CD8-positive, alpha-beta memory T cell (primary cell): ENCODE measurements around the gene ZSCAN10. TPM values are rescaled to one million over a fixed set of nuclear protein-coding genes. Genes with fewer than 3 reads are reported as not detected.
"Not testable (repeated sequence)": the region's sequence is repeated elsewhere in the genome, so short reads cannot be mapped to it uniquely, and the experiment has no call there.

Experiments
- CTCF ChIA-PET: fragments of 350-600 bp; sonication (Branson Sonifier 250); formaldehyde crosslinking; loops from one replicate; lab custom pipeline; 2021; ENCODE audit warnings: antibody characterized with exemption; lab: Charles Lee
- POLR2A ChIA-PET: fragments of 350-600 bp; sonication (Branson Sonifier 250); formaldehyde crosslinking; loops from one replicate; lab custom pipeline; 2021; ENCODE audit warnings: antibody characterized with exemption; lab: Charles Lee
- DNase-seq, 5 donors: peaks; one replicate each; pipeline versions ENCODE4 v3.0.0 to v3.0.0-alpha.2; 2020 to 2022; ENCODE audit warnings: mixed read lengths in 1 of 5
- H3K27ac ChIP-seq: one replicate; pipeline ENCODE4 v1.7.0; 2013; ENCODE audit warnings: low read depth, mild to moderate bottlenecking, low read length, moderate library complexity
- H3K27me3 ChIP-seq: 2 replicates; pipeline ENCODE4 v1.7.0; 2013; ENCODE audit warnings: low read length, mild to moderate bottlenecking; ENCODE audit not compliant: insufficient read depth, poor library complexity, severe bottlenecking
- H3K36me3 ChIP-seq: 2 replicates; pipeline ENCODE4 v1.7.0; 2013; ENCODE audit warnings: mild to moderate bottlenecking, low read length, moderate library complexity; ENCODE audit not compliant: insufficient read depth
- H3K4me1 ChIP-seq: 2 replicates; pipeline ENCODE4 v1.7.0; 2013; ENCODE audit warnings: mild to moderate bottlenecking, low read length, moderate library complexity; ENCODE audit not compliant: insufficient read depth
- H3K4me3 ChIP-seq: 2 replicates; pipeline ENCODE4 v1.7.0; 2013; ENCODE audit warnings: mild to moderate bottlenecking, low read length
- H3K9me3 ChIP-seq: 2 replicates; pipeline ENCODE4 v1.7.0; 2013; ENCODE audit warnings: mild to moderate bottlenecking, low read length
- H3K27ac Mint-ChIP-seq, 8 donors: one replicate each; pipeline ENCODE4 v1.8.0; 2020 to 2021; ENCODE audit warnings: mixed read lengths in 8 of 8, mild to moderate bottlenecking in 6 of 8, inconsistent platforms in 3 of 8, moderate library complexity in 3 of 8
- H3K27me3 Mint-ChIP-seq, 2 donors: one replicate each; pipeline ENCODE4 v1.8.0; 2020 to 2021; ENCODE audit warnings: mixed read lengths in 2 of 2, mild to moderate bottlenecking in 1 of 2, moderate library complexity in 1 of 2
- H3K36me3 Mint-ChIP-seq, 3 donors: one replicate each; pipeline ENCODE4 v1.8.0; 2020 to 2021; ENCODE audit warnings: mixed read lengths in 3 of 3, inconsistent platforms in 1 of 3, mild to moderate bottlenecking in 1 of 3
- H3K4me1 Mint-ChIP-seq, 3 donors: one replicate each; pipeline ENCODE4 v1.8.0; 2020 to 2021; ENCODE audit warnings: mixed read lengths in 3 of 3, inconsistent platforms in 1 of 3, mild to moderate bottlenecking in 1 of 3
- H3K4me3 Mint-ChIP-seq, 7 donors: one replicate each; pipeline ENCODE4 v1.8.0; 2020 to 2021; ENCODE audit warnings: mixed read lengths in 7 of 7, mild to moderate bottlenecking in 6 of 7, moderate library complexity in 4 of 7, inconsistent platforms in 2 of 7
- H3K9me3 Mint-ChIP-seq, 5 donors: one replicate each; pipeline ENCODE4 v1.8.0; 2020 to 2022; ENCODE audit warnings: mixed read lengths in 5 of 5, mild to moderate bottlenecking in 3 of 5, moderate library complexity in 2 of 5, inconsistent platforms in 1 of 5
- polyA plus RNA-seq: library from polyadenylated mRNA; unstranded; fragments of 300-500 nt; fragmentation: Illumina TruSeq; gene quantifications from one replicate; pipeline ENCODE4 v1.2.3, GENCODE V29; 2021
- total RNA-seq, 2 experiments: library from RNA; stranded (reverse); gene quantifications; one replicate each; pipeline ENCODE4 v1.2.3, GENCODE V29; 2021

ZSCAN10 gene
- total and polyA plus RNA-seq, 3 experiments from 2014 or later, result 0.15 TPM; not detected in 2

GRCh38 chr16:3057181-3058138 is 41.6 kb downstream of the ZSCAN10 start:
- peaks cover 0 to 30% (median 6%) of the 10 kb centered on the region in 3 donors for H3K36me3 Mint-ChIP-seq
- no peak overlapping the region for H3K27ac ChIP-seq
- peaks cover 47% of the 10 kb centered on the region for H3K4me1 ChIP-seq
- H3K27me3 ChIP-seq, result no peaks in the 10 kb centered on the region
- H3K36me3 ChIP-seq, result no peaks in the 10 kb centered on the region
- H3K4me3 Mint-ChIP-seq, result peak overlapping the region; percentile 37 to 96 (median 63)
- no peaks in the 10 kb centered on the region for H3K9me3 ChIP-seq
- H3K4me3 ChIP-seq, result peak overlapping the region; percentile 71
- DNase-seq, result no peak
- no peaks in the 10 kb centered on the region for H3K9me3 Mint-ChIP-seq
- H3K27me3 Mint-ChIP-seq, result no peaks in the 10 kb centered on the region
- peak overlapping the region; percentile 51 to 99 (median 86) for H3K27ac Mint-ChIP-seq
- peaks cover 42 to 69% (median 52%) of the 10 kb centered on the region in 3 donors for H3K4me1 Mint-ChIP-seq
- POLR2A ChIA-PET, result interaction anchor here (0.6 to 2.8 kb wide), 5 partner anchors 9 to 72 kb away, joined by 3 to 28 read pairs (median 5); no protein-coding TSS in a partner anchor
- CTCF ChIA-PET, result interaction anchor here (1.1 to 6.4 kb wide), 22 partner anchors 10 to 108 kb away, joined by 3 to 190 read pairs (median 7); partner anchors contain the start of genes BICDL2, HCFC1R1, MMP25 and THOC6

- Histone ChIP-seq H3K36me3 (no peaks in the 10 kb centered on the region), H3K9me3 (no peaks in the 10 kb centered on the region), H3K27ac (no peak overlapping the region), H3K4me1 (peaks cover 42% of the 10 kb centered on the region), H3K4me3 (no peak overlapping the region), H3K27me3 (no peaks in the 10 kb centered on the region)
- Mint-ChIP-seq H3K27me3 (no peaks in the 10 kb centered on the region), H3K9me3 (no peaks in the 10 kb centered on the region), H3K4me1 (peaks cover 43 to 67% (median 51%) of the 10 kb centered on the region in 3 donors), H3K4me3 (peak overlapping the region; percentile 59 to 96 (median 68)), H3K36me3 (peaks cover 0 to 33% (median 6%) of the 10 kb centered on the region in 3 donors), H3K27ac (peak overlapping the region in 7 of 8 donors; percentile 43 to 99 (median 76))
- DNase-seq, result no peak
- ChIA-PET CTCF (interaction anchor here (0.8 to 6.4 kb wide), 9 partner anchors 8 to 103 kb away, joined by 3 to 190 read pairs (median 3); partner anchors contain the start of genes IL32, ZNF213 and ZSCAN10), POLR2A (interaction anchor here (0.6 to 2.0 kb wide), 3 partner anchors 18 to 54 kb away, joined by 3 to 4 read pairs (median 4); no protein-coding TSS in a partner anchor)
Observed at GRCh38 chr16:3056336-3057180, 42.5 kb downstream of the ZSCAN10 start.

GRCh38 chr16:3055734-3056115 is 43.4 kb downstream of the ZSCAN10 start:
- H3K4me3 ChIP-seq, H3K9me3 Mint-ChIP-seq, H3K27ac ChIP-seq, H3K36me3 ChIP-seq, H3K27me3 ChIP-seq, H3K9me3 ChIP-seq, H3K27me3 Mint-ChIP-seq, DNase-seq: not testable (repeated sequence)
- peaks cover 42% of the 10 kb centered on the region for H3K4me1 ChIP-seq
- CTCF ChIA-PET, result interaction anchor here (1.0 to 6.4 kb wide), 6 partner anchors 9 to 74 kb away, joined by 3 to 190 read pairs (median 4); partner anchors contain the start of genes IL32 and ZNF213
- H3K4me3 Mint-ChIP-seq, result peak overlapping the region in 6 of 7 donors; percentile 55 to 81 (median 75)
- H3K4me1 Mint-ChIP-seq, result peaks cover 43 to 75% (median 58%) of the 10 kb centered on the region in 3 donors
- POLR2A ChIA-PET, result interaction anchor here (1.4 to 2.0 kb wide), 3 partner anchors 24 to 74 kb away, joined by 3 to 8 read pairs (median 4); no protein-coding TSS in a partner anchor
- H3K27ac Mint-ChIP-seq, result peak overlapping the region in 6 of 8 donors; percentile 72 to 95 (median 90)
- H3K36me3 Mint-ChIP-seq, result peaks cover 0 to 33% (median 6%) of the 10 kb centered on the region in 3 donors

GRCh38 chr16:3054965-3055733 is 43.9 kb downstream of the ZSCAN10 start:
- no peak overlapping the region for H3K27ac ChIP-seq

GRCh38 chr16:3053330-3053710 is 45.8 kb downstream of the ZSCAN10 start:
- POLR2A ChIA-PET, H3K27me3 ChIP-seq, H3K4me3 Mint-ChIP-seq, H3K9me3 ChIP-seq, H3K27ac ChIP-seq, H3K27me3 Mint-ChIP-seq, H3K27ac Mint-ChIP-seq, H3K36me3 ChIP-seq, CTCF ChIA-PET, H3K9me3 Mint-ChIP-seq, DNase-seq, H3K4me3 ChIP-seq: not testable (repeated sequence)
- peaks cover 38 to 71% (median 61%) of the 10 kb centered on the region in 3 donors for H3K4me1 Mint-ChIP-seq
- H3K4me1 ChIP-seq, result peaks cover 29% of the 10 kb centered on the region
- H3K36me3 Mint-ChIP-seq, result peaks cover 0 to 26% (median 6%) of the 10 kb centered on the region in 3 donors

More at GRCh38 chr16:3054965-3055733, 43.9 kb downstream of the ZSCAN10 start:
- H3K4me3 ChIP-seq, result no peak overlapping the region
- H3K9me3 Mint-ChIP-seq, result no peaks in the 10 kb centered on the region
- H3K9me3 ChIP-seq, result no peaks in the 10 kb centered on the region
- ChIA-PET CTCF (interaction anchor here (2.0 to 6.4 kb wide), 3 partner anchors 25 to 75 kb away, joined by 4 to 190 read pairs (median 82); partner anchors contain the start of gene ZNF213), POLR2A (interaction anchor here (0.5 to 2.0 kb wide), 5 partner anchors 24 to 387 kb away, joined by 3 to 8 read pairs (median 4); partner anchors contain the start of gene ZNF213)
- peaks cover 43 to 75% (median 58%) of the 10 kb centered on the region in 3 donors for H3K4me1 Mint-ChIP-seq
- peak overlapping the region; percentile 72 to 98 (median 90) for H3K27ac Mint-ChIP-seq
- no peaks in the 10 kb centered on the region for H3K27me3 ChIP-seq
- DNase-seq, result no peak
- H3K36me3 Mint-ChIP-seq, result peaks cover 0 to 33% (median 6%) of the 10 kb centered on the region in 3 donors
- H3K36me3 ChIP-seq, result no peaks in the 10 kb centered on the region
- peak overlapping the region; percentile 55 to 81 (median 75) for H3K4me3 Mint-ChIP-seq
- H3K27me3 Mint-ChIP-seq, result no peaks in the 10 kb centered on the region
- peaks cover 37% of the 10 kb centered on the region for H3K4me1 ChIP-seq

GRCh38 chr16:3052571-3053329 is 46.3 kb downstream of the ZSCAN10 start:
- Mint-ChIP-seq H3K27ac (peak overlapping the region in 2 of 8 donors; percentile 42 to 70), H3K36me3 (peaks cover 0 to 26% (median 6%) of the 10 kb centered on the region in 3 donors), H3K4me1 (peaks cover 40 to 72% (median 64%) of the 10 kb centered on the region in 3 donors)
- H3K9me3 ChIP-seq, H3K4me3 Mint-ChIP-seq, H3K36me3 ChIP-seq, POLR2A ChIA-PET, H3K9me3 Mint-ChIP-seq, DNase-seq, H3K27me3 ChIP-seq, H3K4me3 ChIP-seq, H3K27me3 Mint-ChIP-seq, H3K27ac ChIP-seq: not testable (repeated sequence)
- H3K4me1 ChIP-seq, result peaks cover 27% of the 10 kb centered on the region
- CTCF ChIA-PET, result interaction anchor here (6.3 kb wide), 1 partner anchor 21 kb away, joined by 94 read pairs; no protein-coding TSS in a partner anchor
